ENCODE results near the gene OVOL2. TPM values are rescaled to one million over a fixed set of nuclear protein-coding genes. Genes with fewer than 3 reads are reported as not detected.

Gene OVOL2
- total RNA-seq, 1 experiment from 2014 or later: not detected

DNA sequence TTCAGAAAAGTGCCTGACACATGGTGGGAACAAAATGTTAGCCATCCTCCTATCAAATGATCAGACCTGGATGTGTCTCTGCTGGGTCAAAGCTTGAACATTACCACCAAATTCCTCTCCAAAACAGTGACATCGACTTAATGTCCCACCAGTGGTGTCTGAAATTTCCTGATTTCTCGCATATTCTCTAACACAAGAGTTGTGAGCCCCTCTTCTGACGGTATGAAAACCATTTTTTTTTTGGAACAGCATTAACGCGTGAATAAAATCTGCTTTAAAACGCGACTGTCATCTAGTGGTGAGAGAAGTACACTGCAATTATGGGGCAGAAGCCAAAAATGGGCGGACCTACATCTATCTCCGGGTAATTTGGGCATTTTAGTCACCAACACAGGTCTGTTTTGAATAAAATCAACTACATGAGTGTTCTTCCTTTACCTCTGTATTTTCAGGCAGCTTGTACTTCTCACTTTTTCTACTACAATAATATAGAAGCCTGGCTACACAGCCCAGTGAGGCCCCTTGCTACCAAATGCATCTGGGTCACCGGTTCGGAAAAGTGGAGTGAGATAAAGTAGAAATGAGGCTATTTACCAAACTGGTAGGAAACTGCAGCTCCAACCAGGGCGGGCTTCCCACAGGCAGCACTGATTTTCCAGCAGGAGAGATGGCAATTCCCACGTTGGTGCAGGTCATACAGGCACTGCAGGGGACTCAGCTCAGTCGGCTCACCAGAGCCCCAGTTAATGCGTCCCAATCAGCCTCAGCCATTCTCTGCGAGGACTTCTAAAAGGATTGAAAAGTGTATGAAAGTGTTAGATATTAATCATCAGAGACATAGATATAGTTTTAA is 61.5 kb downstream of the OVOL2 start:
- H3K27me3 ChIP-seq (replicated peaks; ENCODE audit: insufficient read depth, low read depth, low read length, poor library complexity): no peaks in the 10 kb centered on the region
- peak; percentile 78 for DNase-seq (ENCODE audit: low spot score)
- no TSS peak for BruUV-seq (replicated peaks)

DNA sequence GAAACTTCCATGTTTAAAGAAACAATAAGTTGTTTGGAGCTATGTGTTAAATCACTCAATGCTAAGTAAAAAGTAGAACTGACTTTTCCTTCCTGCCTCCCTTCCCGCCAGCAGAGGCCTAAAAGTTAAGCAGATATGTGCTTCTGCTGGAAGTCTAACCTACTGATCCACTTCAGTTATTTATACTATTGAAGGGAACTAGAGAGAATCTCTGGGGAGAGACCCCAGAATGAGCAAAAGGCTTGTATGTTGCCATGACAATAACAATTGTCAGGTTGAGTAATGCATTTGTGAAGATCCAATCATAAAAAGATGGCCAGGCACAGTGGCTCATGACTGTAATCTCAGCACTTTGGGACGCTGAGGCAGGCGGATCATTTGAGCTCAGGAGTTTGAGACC is 64.2 kb downstream of the OVOL2 start:
- intact Hi-C loops (cut with micrococcal nuclease; ENCODE audit: unreplicated experiment): loop anchor here (10.0 kb wide), 3 partner anchors 329 to 489 kb away; partner anchors contain the start of gene BFSP1
- BruUV-seq (replicated peaks): no TSS peak
- Histone ChIP-seq H3K27me3 (replicated peaks; ENCODE audit: insufficient read depth, low read depth, low read length, poor library complexity) (no peaks in the 10 kb centered on the region), H3K4me1 (ENCODE audit: insufficient read depth, low read length, poor library complexity, severe bottlenecking) (peaks cover 7% of the 10 kb centered on the region), H3K36me3 (ENCODE audit: insufficient read depth, low read length, poor library complexity, severe bottlenecking) (peaks cover 20% of the 10 kb centered on the region), H3K4me3 (ENCODE audit: low read depth, low read length, poor library complexity, severe bottlenecking) (no peak overlapping the region), H3K27ac (ENCODE audit: low read depth, low read length, poor library complexity, severe bottlenecking) (no peak overlapping the region), H3K9me3 (ENCODE audit: low read depth, low read length, poor library complexity, severe bottlenecking) (no peaks in the 10 kb centered on the region)
- TF ChIP-seq, protein P1, sequence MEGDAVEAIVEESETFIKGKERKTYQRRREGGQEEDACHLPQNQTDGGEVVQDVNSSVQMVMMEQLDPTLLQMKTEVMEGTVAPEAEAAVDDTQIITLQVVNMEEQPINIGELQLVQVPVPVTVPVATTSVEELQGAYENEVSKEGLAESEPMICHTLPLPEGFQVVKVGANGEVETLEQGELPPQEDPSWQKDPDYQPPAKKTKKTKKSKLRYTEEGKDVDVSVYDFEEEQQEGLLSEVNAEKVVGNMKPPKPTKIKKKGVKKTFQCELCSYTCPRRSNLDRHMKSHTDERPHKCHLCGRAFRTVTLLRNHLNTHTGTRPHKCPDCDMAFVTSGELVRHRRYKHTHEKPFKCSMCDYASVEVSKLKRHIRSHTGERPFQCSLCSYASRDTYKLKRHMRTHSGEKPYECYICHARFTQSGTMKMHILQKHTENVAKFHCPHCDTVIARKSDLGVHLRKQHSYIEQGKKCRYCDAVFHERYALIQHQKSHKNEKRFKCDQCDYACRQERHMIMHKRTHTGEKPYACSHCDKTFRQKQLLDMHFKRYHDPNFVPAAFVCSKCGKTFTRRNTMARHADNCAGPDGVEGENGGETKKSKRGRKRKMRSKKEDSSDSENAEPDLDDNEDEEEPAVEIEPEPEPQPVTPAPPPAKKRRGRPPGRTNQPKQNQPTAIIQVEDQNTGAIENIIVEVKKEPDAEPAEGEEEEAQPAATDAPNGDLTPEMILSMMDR (conservative IDR thresholded peaks at IDR 0.05; ENCODE audit: low read depth, low read length): no peak
- no peak for TF ChIP-seq EZH2 (IDR thresholded peaks at IDR 0.05; ENCODE audit: borderline replicate concordance, low read depth, low read length, poor library complexity, severe bottlenecking)
- ChIA-PET POLR2A (ENCODE audit: low non-redundant PET) (no interaction called here), CTCF (no interaction called here)
- no peak for DNase-seq (ENCODE audit: low spot score)

More for the DNA sequence above, 61.5 kb downstream of the OVOL2 start:
- Histone ChIP-seq H3K36me3 (ENCODE audit: insufficient read depth, low read length, poor library complexity, severe bottlenecking) (peaks cover 4% of the 10 kb centered on the region), H3K27ac (ENCODE audit: low read depth, low read length, poor library complexity, severe bottlenecking) (no peak overlapping the region), H3K4me3 (ENCODE audit: low read depth, low read length, poor library complexity, severe bottlenecking) (no peak overlapping the region), H3K4me1 (ENCODE audit: insufficient read depth, low read length, poor library complexity, severe bottlenecking) (peaks cover 7% of the 10 kb centered on the region), H3K9me3 (ENCODE audit: low read depth, low read length, poor library complexity, severe bottlenecking) (no peaks in the 10 kb centered on the region)
- intact Hi-C loops (cut with micrococcal nuclease; ENCODE audit: unreplicated experiment): loop anchor here (5.0 to 10.0 kb wide), 5 partner anchors 281 to 1194 kb away; partner anchors contain the start of gene BFSP1
- CTCF ChIA-PET: interaction anchor here (0.7 kb wide), 1 partner anchor 521 kb away, joined by 3 read pairs; no protein-coding TSS in a partner anchor
- POLR2A ChIA-PET (ENCODE audit: low non-redundant PET): no interaction called here
- TF ChIP-seq, protein P1 (conservative IDR thresholded peaks at IDR 0.05; ENCODE audit: low read depth, low read length): peak; percentile 91
- TF ChIP-seq EZH2 (IDR thresholded peaks at IDR 0.05; ENCODE audit: borderline replicate concordance, low read depth, low read length, poor library complexity, severe bottlenecking): no peak

DNA sequence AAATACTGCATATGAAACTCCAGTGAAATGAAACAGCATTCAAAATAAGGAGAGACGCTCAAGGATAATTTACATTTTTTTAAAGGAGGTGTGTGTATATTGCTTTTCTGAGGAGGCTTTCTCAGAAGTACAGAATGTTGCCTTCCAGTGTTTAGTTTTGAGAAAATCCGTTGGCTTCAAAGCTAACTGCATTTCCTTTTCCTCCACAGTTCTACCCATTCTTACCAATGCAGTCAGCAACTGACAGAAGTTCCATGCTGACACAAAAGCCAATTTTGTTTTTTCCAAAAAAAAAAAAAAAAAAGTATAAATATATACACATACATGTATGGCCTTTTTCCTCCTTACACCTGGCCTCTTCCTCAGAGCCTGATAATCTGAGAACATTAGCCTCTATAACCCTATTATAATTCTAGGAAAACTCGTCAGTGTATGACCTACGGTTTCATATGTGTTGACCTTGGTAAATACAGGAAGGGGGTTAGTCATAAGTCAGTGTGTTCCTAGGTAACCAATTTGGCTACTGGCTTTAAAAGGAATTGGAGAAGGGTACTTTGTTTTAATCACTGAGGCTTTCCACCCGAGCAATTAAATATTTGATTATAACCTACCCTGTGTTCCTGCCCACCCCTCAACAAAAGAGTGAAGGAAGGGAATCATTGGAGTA is 64.7 kb downstream of the OVOL2 start:
- Histone ChIP-seq H3K27me3 (replicated peaks; ENCODE audit: insufficient read depth, low read depth, low read length, poor library complexity) (no peaks in the 10 kb centered on the region), H3K27ac (ENCODE audit: low read depth, low read length, poor library complexity, severe bottlenecking) (no peak overlapping the region), H3K9me3 (ENCODE audit: low read depth, low read length, poor library complexity, severe bottlenecking) (no peaks in the 10 kb centered on the region), H3K36me3 (ENCODE audit: insufficient read depth, low read length, poor library complexity, severe bottlenecking) (peaks cover 25% of the 10 kb centered on the region), H3K4me3 (ENCODE audit: low read depth, low read length, poor library complexity, severe bottlenecking) (no peak overlapping the region), H3K4me1 (ENCODE audit: insufficient read depth, low read length, poor library complexity, severe bottlenecking) (peaks cover 7% of the 10 kb centered on the region)
- DNase-seq (ENCODE audit: low spot score): no peak
- intact Hi-C loops (cut with micrococcal nuclease; ENCODE audit: unreplicated experiment): loop anchor here (10.0 kb wide), 3 partner anchors 328 to 488 kb away; partner anchors contain the start of gene BFSP1
- ChIA-PET POLR2A (ENCODE audit: low non-redundant PET) (no interaction called here), CTCF (no interaction called here)
- no TSS peak for BruUV-seq (replicated peaks)
- no peak for TF ChIP-seq EZH2 (IDR thresholded peaks at IDR 0.05; ENCODE audit: borderline replicate concordance, low read depth, low read length, poor library complexity, severe bottlenecking)
- TF ChIP-seq, protein P1 (conservative IDR thresholded peaks at IDR 0.05; ENCODE audit: low read depth, low read length): no peak
